Measurements from ENCODE around the gene PZP.
"Not testable (repeated sequence)": the region's sequence is repeated elsewhere in the genome, so short reads cannot be mapped to it uniquely, and the experiment has no call there.

The PZP gene

DNA sequence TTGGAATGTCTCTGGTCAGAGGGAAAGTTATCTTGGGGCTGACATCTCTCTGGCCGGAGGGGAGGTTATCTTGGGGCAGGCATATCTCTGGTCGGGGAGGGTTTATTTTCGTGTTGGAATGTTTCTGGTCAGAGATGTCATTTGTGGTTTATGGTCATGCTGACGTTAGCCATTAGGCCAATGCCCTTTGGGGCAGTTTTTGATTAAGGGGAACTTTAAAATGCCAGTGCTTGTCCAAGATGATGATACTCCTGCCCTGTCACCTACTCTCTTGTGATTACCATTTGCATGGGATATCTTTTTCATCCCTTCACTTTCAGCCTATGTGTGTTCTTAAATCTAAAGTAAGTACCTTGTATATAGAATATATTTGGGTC, 63.5 kb downstream of the PZP start:
- no peak for TF ChIP-seq POLR2A (IDR thresholded peaks at IDR 0.05; ENCODE audit: extremely low read depth, insufficient read length)
- TF ChIP-seq, protein P1, sequence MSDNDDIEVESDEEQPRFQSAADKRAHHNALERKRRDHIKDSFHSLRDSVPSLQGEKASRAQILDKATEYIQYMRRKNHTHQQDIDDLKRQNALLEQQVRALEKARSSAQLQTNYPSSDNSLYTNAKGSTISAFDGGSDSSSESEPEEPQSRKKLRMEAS (IDR thresholded peaks at IDR 0.05; ENCODE audit: low read depth, low read length): no peak
- no peak for TF ChIP-seq CTCF (IDR thresholded peaks at IDR 0.05; ENCODE audit: low read depth, low read length)
- no peak for TF ChIP-seq MYC (IDR thresholded peaks at IDR 0.05; ENCODE audit: low read depth, low read length)
- DNase-seq (ENCODE audit: low read depth): no peak
- no peak overlapping the region for H3K4me3 ChIP-seq (ENCODE audit: low read depth, low read length)

DNA sequence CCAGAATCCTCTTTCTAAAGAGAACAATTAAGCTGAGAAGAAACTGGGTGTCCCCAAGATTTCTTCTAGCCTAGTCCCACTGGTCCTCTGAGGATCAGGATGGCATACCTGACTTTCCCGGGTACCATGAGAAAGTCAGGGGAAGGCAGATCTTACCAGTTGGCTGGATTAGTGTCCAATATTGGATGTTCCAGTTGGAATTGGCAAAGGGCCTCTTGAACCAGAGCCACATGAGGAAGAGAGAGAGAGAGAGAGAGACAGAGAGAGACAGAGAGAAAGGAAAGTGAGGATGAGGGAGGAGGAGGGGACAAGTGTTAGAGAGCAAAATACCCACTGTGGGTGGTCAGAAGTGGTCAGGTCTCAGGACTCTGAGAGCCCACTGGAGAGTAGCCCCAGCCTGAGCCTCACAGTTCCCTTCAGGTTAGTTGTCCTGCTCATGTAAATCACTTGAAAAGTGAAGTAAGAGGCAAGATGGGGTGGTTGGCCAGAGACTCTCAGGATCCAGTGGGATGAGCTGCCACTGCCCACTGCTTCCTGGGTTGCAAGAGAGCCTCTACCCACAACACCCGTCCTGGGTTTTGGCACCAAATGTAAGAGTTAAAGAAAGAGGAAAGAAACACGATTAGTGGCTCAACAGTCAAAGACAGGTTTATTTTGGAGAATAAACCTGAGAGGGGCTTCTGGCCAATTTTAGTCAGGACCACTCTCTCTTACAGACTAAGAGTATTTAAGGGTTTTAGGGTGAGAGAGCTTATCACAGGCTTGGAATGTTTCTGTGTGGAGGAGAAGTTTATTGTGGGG, 64.1 kb downstream of the PZP start:
- TF ChIP-seq MYC (IDR thresholded peaks at IDR 0.05; ENCODE audit: low read depth, low read length) (no peak), POLR2A (IDR thresholded peaks at IDR 0.05; ENCODE audit: extremely low read depth, insufficient read length) (no peak), CTCF (IDR thresholded peaks at IDR 0.05; ENCODE audit: low read depth, low read length) (no peak)
- TF ChIP-seq, protein P1 (IDR thresholded peaks at IDR 0.05; ENCODE audit: low read depth, low read length): no peak
- H3K4me3 ChIP-seq (ENCODE audit: low read depth, low read length): no peak overlapping the region
- DNase-seq (ENCODE audit: low read depth): no peak

DNA sequence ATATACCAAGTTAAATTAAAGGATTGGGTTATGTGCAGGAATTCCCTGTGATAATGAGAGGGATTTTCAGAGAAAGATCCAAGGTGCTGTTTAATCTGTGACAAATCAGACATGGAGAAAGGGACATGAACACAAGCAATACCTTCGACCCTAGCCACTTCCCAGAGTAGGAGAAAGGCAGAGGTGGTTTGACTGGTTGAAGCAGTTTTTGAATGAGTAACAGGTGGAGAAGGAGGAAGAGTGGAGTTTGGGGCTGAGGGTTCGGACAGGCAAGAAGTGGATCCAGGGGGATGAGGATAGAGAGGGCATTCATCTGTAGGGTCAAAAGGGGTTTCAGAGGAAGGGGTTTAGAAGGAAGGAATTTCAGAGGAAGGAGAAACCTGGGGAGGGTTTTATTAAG, 65.1 kb downstream of the PZP start:
- no peak overlapping the region for H3K4me3 ChIP-seq (ENCODE audit: low read depth, low read length)
- TF ChIP-seq POLR2A (IDR thresholded peaks at IDR 0.05; ENCODE audit: extremely low read depth, insufficient read length) (no peak), MYC (IDR thresholded peaks at IDR 0.05; ENCODE audit: low read depth, low read length) (no peak), CTCF (IDR thresholded peaks at IDR 0.05; ENCODE audit: low read depth, low read length) (no peak)
- TF ChIP-seq, protein P1 (IDR thresholded peaks at IDR 0.05; ENCODE audit: low read depth, low read length): no peak
- no peak for DNase-seq (ENCODE audit: low read depth)

GRCh38 chr12:9139588-9140290, 68.5 kb downstream of the PZP start:
- DNase-seq (ENCODE audit: low read depth); H3K4me3 ChIP-seq (ENCODE audit: low read depth, low read length): not testable (repeated sequence)

GRCh38 chr12:9135903-9136310, 72.3 kb downstream of the PZP start:
- TF ChIP-seq POLR2A (IDR thresholded peaks at IDR 0.05; ENCODE audit: extremely low read depth, insufficient read length) (no peak), CTCF (IDR thresholded peaks at IDR 0.05; ENCODE audit: low read depth, low read length) (no peak), MYC (IDR thresholded peaks at IDR 0.05; ENCODE audit: low read depth, low read length) (no peak)
- TF ChIP-seq, protein P1 (IDR thresholded peaks at IDR 0.05; ENCODE audit: low read depth, low read length): no peak
- DNase-seq (ENCODE audit: low read depth): no peak
- no peak overlapping the region for H3K4me3 ChIP-seq (ENCODE audit: low read depth, low read length)

DNA sequence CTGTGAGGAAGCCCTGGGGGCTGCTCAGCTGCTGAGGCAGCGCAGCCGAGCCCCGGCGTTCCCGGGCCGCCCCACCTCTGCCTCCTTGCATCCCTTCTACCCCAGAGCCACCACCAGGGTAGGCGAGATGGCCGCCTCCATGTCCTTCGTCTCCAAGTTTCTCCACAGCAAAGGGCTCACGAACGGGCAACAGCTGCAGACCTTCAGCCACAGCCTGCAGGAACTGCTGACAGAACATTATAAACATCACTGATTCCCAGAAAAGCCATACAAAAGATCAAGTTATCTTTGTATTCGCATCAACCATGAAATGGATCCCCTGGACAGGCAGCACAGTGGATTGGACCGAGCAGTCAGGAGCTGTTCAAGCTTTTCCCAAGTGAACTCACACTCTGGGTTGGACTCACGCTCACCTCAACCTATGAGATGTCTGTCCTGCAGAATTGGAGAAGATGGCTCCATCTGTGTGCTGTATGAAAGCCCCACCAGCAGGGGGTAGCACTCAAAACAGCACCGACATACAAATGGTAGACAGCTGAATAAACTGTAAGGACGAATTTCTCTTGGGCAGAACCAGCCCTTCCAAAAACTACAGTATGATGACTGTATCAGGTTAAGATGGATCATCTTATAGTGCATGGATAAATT, 73.1 kb downstream of the PZP start:
- DNase-seq (ENCODE audit: low read depth): peak; percentile 24
- no peak overlapping the region for H3K4me3 ChIP-seq (ENCODE audit: low read depth, low read length)
- TF ChIP-seq CTCF (IDR thresholded peaks at IDR 0.05; ENCODE audit: low read depth, low read length): peak; percentile 41
- TF ChIP-seq, protein P1 (IDR thresholded peaks at IDR 0.05; ENCODE audit: low read depth, low read length): no peak
